ENCODE results near the gene SLC5A11.

Gene SLC5A11

GRCh38 chr16:24917236-24917635 lies 71.5 kb downstream of the SLC5A11 start:
- no peaks in the 10 kb centered on the region for H3K4me1 ChIP-seq (ENCODE audit: control insufficient read depth, insufficient read depth, low read length)
- no peak overlapping the region for H3K27ac ChIP-seq (ENCODE audit: low read length)
- H3K27me3 ChIP-seq (ENCODE audit: control insufficient read depth, insufficient read depth, low read length): no peaks in the 10 kb centered on the region
- H3K9me3 ChIP-seq (ENCODE audit: control insufficient read depth, insufficient read depth, low read length): no peaks in the 10 kb centered on the region
- H3K36me3 ChIP-seq (ENCODE audit: control insufficient read depth, insufficient read depth, low read length): peaks cover 5% of the 10 kb centered on the region
- no peak overlapping the region for H3K4me3 ChIP-seq (ENCODE audit: low read length)
- WGBS (ENCODE audit: insufficient coverage, insufficient read length): no CpG with 5 or more reads among the region's 6 CpGs
- no peak for DNase-seq (ENCODE audit: low read depth, low spot score)

GRCh38 chr16:24917891-24918290 lies 72.1 kb downstream of the SLC5A11 start:
- H3K4me3 ChIP-seq (ENCODE audit: low read length): no peak overlapping the region
- H3K9me3 ChIP-seq (ENCODE audit: control insufficient read depth, insufficient read depth, low read length): no peaks in the 10 kb centered on the region
- no peaks in the 10 kb centered on the region for H3K4me1 ChIP-seq (ENCODE audit: control insufficient read depth, insufficient read depth, low read length)
- DNase-seq (ENCODE audit: low read depth, low spot score): no peak
- WGBS (ENCODE audit: insufficient coverage, insufficient read length): no CpG with 5 or more reads among the region's 5 CpGs
- no peaks in the 10 kb centered on the region for H3K27me3 ChIP-seq (ENCODE audit: control insufficient read depth, insufficient read depth, low read length)
- no peak overlapping the region for H3K27ac ChIP-seq (ENCODE audit: low read length)
- peaks cover 5% of the 10 kb centered on the region for H3K36me3 ChIP-seq (ENCODE audit: control insufficient read depth, insufficient read depth, low read length)

DNA sequence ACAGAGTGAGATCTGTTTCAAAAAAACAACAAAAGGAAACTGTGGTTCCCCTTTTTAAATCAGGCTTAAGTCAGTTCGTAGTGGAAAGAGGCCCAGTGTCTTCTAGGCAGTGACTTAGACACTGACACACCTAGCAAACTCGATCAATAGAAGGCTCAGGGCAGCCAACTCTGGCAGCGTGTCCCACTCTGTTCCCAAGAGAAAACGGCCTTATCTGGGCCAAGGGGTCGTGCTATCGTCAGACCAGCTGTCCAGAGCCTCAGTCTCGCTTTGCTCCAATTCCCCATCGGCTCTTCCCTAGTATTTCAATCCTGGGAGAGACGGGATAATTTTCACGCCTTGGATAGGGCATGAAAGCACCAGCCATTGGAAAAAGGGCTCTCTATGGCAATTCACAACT lies 72.9 kb downstream of the SLC5A11 start:
- Histone ChIP-seq H3K4me3 (ENCODE audit: low read length) (no peak overlapping the region), H3K9me3 (ENCODE audit: control insufficient read depth, insufficient read depth, low read length) (no peaks in the 10 kb centered on the region), H3K27me3 (ENCODE audit: control insufficient read depth, insufficient read depth, low read length) (no peaks in the 10 kb centered on the region), H3K27ac (ENCODE audit: low read length) (no peak overlapping the region), H3K4me1 (ENCODE audit: control insufficient read depth, insufficient read depth, low read length) (no peaks in the 10 kb centered on the region), H3K36me3 (ENCODE audit: control insufficient read depth, insufficient read depth, low read length) (peaks cover 5% of the 10 kb centered on the region)
- DNase-seq (ENCODE audit: low read depth, low spot score): no peak
- no CpG with 5 or more reads among the region's 10 CpGs for WGBS (ENCODE audit: insufficient coverage, insufficient read length)

DNA sequence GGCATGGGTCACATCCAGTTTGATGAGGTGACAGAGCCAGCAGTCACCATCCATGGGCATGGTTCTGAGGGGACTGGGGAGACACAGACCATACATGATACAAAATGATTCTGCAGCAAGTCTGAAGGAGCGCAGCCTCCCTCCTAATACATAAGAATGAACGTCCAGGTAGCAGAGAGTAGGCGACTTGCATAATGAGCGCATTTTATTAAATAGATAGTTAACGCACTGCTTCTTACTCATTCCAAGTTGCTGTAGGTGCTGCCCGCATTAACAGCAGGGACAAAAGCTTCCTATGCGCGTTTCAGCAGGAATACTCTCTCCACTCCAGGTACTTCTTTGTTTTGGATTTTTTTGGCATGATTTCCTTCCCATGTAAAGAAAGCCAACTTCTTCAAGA lies 73.8 kb downstream of the SLC5A11 start:
- no peaks in the 10 kb centered on the region for H3K9me3 ChIP-seq (ENCODE audit: control insufficient read depth, insufficient read depth, low read length)
- H3K36me3 ChIP-seq (ENCODE audit: control insufficient read depth, insufficient read depth, low read length): peaks cover 5% of the 10 kb centered on the region
- no peaks in the 10 kb centered on the region for H3K27me3 ChIP-seq (ENCODE audit: control insufficient read depth, insufficient read depth, low read length)
- no peak overlapping the region for H3K27ac ChIP-seq (ENCODE audit: low read length)
- DNase-seq (ENCODE audit: low read depth, low spot score): no peak
- no peak overlapping the region for H3K4me3 ChIP-seq (ENCODE audit: low read length)
- no peaks in the 10 kb centered on the region for H3K4me1 ChIP-seq (ENCODE audit: control insufficient read depth, insufficient read depth, low read length)
- WGBS (ENCODE audit: insufficient coverage, insufficient read length): no CpG with 5 or more reads among the region's 8 CpGs

DNA sequence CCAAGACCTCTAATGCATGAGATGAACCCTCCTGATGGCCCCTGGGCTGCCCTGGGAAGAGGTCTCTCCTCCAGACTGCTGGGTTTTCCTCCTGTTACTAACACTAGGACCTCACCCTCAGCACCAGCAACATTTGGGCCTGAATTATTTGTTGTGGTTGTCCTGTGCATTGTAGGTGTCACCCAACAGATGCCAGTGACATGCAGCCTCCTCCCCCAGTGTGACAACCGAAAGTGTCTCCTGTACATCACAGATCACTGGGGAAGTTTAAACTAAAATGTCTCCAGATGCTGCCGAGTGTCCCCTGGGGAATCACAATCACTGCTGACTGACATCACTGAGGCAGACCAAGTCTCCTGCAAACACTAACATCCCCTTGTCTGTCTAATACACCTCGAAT lies 74.8 kb downstream of the SLC5A11 start:
- WGBS (ENCODE audit: insufficient coverage, insufficient read length): no CpG with 5 or more reads among the region's 3 CpGs
- peaks cover 5% of the 10 kb centered on the region for H3K36me3 ChIP-seq (ENCODE audit: control insufficient read depth, insufficient read depth, low read length)

DNA sequence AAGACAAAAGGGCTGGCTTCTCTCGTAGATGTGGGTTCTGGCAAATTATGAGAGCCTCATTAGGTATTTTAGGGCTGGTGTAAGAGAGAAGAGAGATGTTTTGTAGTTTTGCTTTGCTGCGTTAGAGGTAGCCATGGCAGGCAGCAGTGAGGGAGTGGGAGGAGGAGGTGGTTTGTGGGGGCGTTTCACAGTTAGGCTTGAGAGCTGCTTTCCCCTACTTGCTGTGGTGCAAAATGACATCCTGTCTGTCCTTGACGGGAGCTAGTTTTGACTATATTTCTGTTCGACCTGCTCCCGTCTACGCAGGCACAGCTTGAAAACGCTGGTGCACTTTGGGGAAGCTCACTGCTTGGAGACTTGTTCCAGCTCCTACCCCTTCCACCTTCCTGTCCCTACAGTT lies 75.5 kb downstream of the SLC5A11 start:
- no peaks in the 10 kb centered on the region for H3K27me3 ChIP-seq (ENCODE audit: control insufficient read depth, insufficient read depth, low read length)
- no peaks in the 10 kb centered on the region for H3K4me1 ChIP-seq (ENCODE audit: control insufficient read depth, insufficient read depth, low read length)
- no peaks in the 10 kb centered on the region for H3K9me3 ChIP-seq (ENCODE audit: control insufficient read depth, insufficient read depth, low read length)
- H3K27ac ChIP-seq (ENCODE audit: low read length): no peak overlapping the region
- WGBS (ENCODE audit: insufficient coverage, insufficient read length): no CpG with 5 or more reads among the region's 8 CpGs
- DNase-seq (ENCODE audit: low read depth, low spot score): no peak
- peaks cover 5% of the 10 kb centered on the region for H3K36me3 ChIP-seq (ENCODE audit: control insufficient read depth, insufficient read depth, low read length)
- H3K4me3 ChIP-seq (ENCODE audit: low read length): no peak overlapping the region

More for the DNA sequence above, 74.8 kb downstream of the SLC5A11 start:
- DNase-seq (ENCODE audit: low read depth, low spot score): no peak
- H3K27me3 ChIP-seq (ENCODE audit: control insufficient read depth, insufficient read depth, low read length): no peaks in the 10 kb centered on the region
- H3K9me3 ChIP-seq (ENCODE audit: control insufficient read depth, insufficient read depth, low read length): no peaks in the 10 kb centered on the region
- H3K4me3 ChIP-seq (ENCODE audit: low read length): no peak overlapping the region
- no peaks in the 10 kb centered on the region for H3K4me1 ChIP-seq (ENCODE audit: control insufficient read depth, insufficient read depth, low read length)
- H3K27ac ChIP-seq (ENCODE audit: low read length): no peak overlapping the region

GRCh38 chr16:24925163-24925562 lies 79.4 kb downstream of the SLC5A11 start:
- no CpG with 5 or more reads among the region's 2 CpGs for WGBS (ENCODE audit: insufficient coverage, insufficient read length)
- H3K9me3 ChIP-seq (ENCODE audit: control insufficient read depth, insufficient read depth, low read length): no peaks in the 10 kb centered on the region
- no peaks in the 10 kb centered on the region for H3K4me1 ChIP-seq (ENCODE audit: control insufficient read depth, insufficient read depth, low read length)
- no peak overlapping the region for H3K4me3 ChIP-seq (ENCODE audit: low read length)
- H3K27me3 ChIP-seq (ENCODE audit: control insufficient read depth, insufficient read depth, low read length): no peaks in the 10 kb centered on the region
- no peak for DNase-seq (ENCODE audit: low read depth, low spot score)
- no peak overlapping the region for H3K27ac ChIP-seq (ENCODE audit: low read length)
- peaks cover 2% of the 10 kb centered on the region; the same call in 1 of the 2 replicates for H3K36me3 ChIP-seq (ENCODE audit: control insufficient read depth, insufficient read depth, low read length)

- Histone ChIP-seq H3K4me1 (ENCODE audit: control insufficient read depth, insufficient read depth, low read length) (no peaks in the 10 kb centered on the region), H3K27me3 (ENCODE audit: control insufficient read depth, insufficient read depth, low read length) (no peaks in the 10 kb centered on the region), H3K36me3 (ENCODE audit: control insufficient read depth, insufficient read depth, low read length) (peaks cover 9% of the 10 kb centered on the region), H3K9me3 (ENCODE audit: control insufficient read depth, insufficient read depth, low read length) (no peaks in the 10 kb centered on the region), H3K27ac (ENCODE audit: low read length) (no peak overlapping the region), H3K4me3 (ENCODE audit: low read length) (no peak overlapping the region)
- no CpG with 5 or more reads among the region's 5 CpGs for WGBS (ENCODE audit: insufficient coverage, insufficient read length)
- no peak for DNase-seq (ENCODE audit: low read depth, low spot score)
These were observed 83.6 kb downstream of the SLC5A11 start for GRCh38 chr16:24929409-24929808.

GRCh38 chr16:24930440-24930839 lies 84.7 kb downstream of the SLC5A11 start:
- Histone ChIP-seq H3K36me3 (ENCODE audit: control insufficient read depth, insufficient read depth, low read length) (peaks cover 15% of the 10 kb centered on the region), H3K4me3 (ENCODE audit: low read length) (no peak overlapping the region), H3K9me3 (ENCODE audit: control insufficient read depth, insufficient read depth, low read length) (no peaks in the 10 kb centered on the region), H3K4me1 (ENCODE audit: control insufficient read depth, insufficient read depth, low read length) (no peaks in the 10 kb centered on the region), H3K27ac (ENCODE audit: low read length) (no peak overlapping the region), H3K27me3 (ENCODE audit: control insufficient read depth, insufficient read depth, low read length) (no peaks in the 10 kb centered on the region)
- no peak for DNase-seq (ENCODE audit: low read depth, low spot score)
- WGBS (ENCODE audit: insufficient coverage, insufficient read length): no CpG with 5 or more reads among the region's 6 CpGs

- Histone ChIP-seq H3K4me3 (ENCODE audit: low read length) (no peak overlapping the region), H3K9me3 (ENCODE audit: control insufficient read depth, insufficient read depth, low read length) (no peaks in the 10 kb centered on the region), H3K4me1 (ENCODE audit: control insufficient read depth, insufficient read depth, low read length) (no peaks in the 10 kb centered on the region), H3K27me3 (ENCODE audit: control insufficient read depth, insufficient read depth, low read length) (no peaks in the 10 kb centered on the region), H3K27ac (ENCODE audit: low read length) (no peak overlapping the region), H3K36me3 (ENCODE audit: control insufficient read depth, insufficient read depth, low read length) (peaks cover 15% of the 10 kb centered on the region)
- WGBS (ENCODE audit: insufficient coverage, insufficient read length): no CpG with 5 or more reads among the region's 12 CpGs
- no peak for DNase-seq (ENCODE audit: low read depth, low spot score)
These were observed 85.3 kb downstream of the SLC5A11 start for GRCh38 chr16:24931091-24931490.

GRCh38 chr16:24935336-24935735 lies 89.6 kb downstream of the SLC5A11 start:
- no peaks in the 10 kb centered on the region for H3K4me1 ChIP-seq (ENCODE audit: control insufficient read depth, insufficient read depth, low read length)
- peaks cover 22% of the 10 kb centered on the region for H3K36me3 ChIP-seq (ENCODE audit: control insufficient read depth, insufficient read depth, low read length)
- no peak overlapping the region for H3K4me3 ChIP-seq (ENCODE audit: low read length)
- H3K27ac ChIP-seq (ENCODE audit: low read length): no peak overlapping the region
- no peak for DNase-seq (ENCODE audit: low read depth, low spot score)
- no peaks in the 10 kb centered on the region for H3K9me3 ChIP-seq (ENCODE audit: control insufficient read depth, insufficient read depth, low read length)
- no CpG with 5 or more reads among the region's 6 CpGs for WGBS (ENCODE audit: insufficient coverage, insufficient read length)
- no peaks in the 10 kb centered on the region for H3K27me3 ChIP-seq (ENCODE audit: control insufficient read depth, insufficient read depth, low read length)
